ENCODE measurements around the gene ITGAD. TPM values are rescaled to one million over a fixed set of nuclear protein-coding genes. Genes with fewer than 3 reads are reported as not detected.
"Not testable (repeated sequence)": the region's sequence is repeated elsewhere in the genome, so short reads cannot be mapped to it uniquely, and the experiment has no call there.

The ITGAD gene
- total RNA-seq, 2 experiments from 2014 or later, result 0.09 to 0.23 TPM

GRCh38 chr16:31414706-31415105 is 21.6 kb downstream of the ITGAD start:
- DNase-seq, result peak; percentile 90
- peaks cover 12% of the 10 kb centered on the region for H3K36me3 Mint-ChIP-seq
- peak overlapping the region; percentile 27 for H3K4me3 Mint-ChIP-seq
- peak overlapping the region; percentile 73 for H3K27ac Mint-ChIP-seq
- H3K9me3 Mint-ChIP-seq (ENCODE audit: low read depth), result peaks cover 5% of the 10 kb centered on the region
- CTCF ChIA-PET, result interaction anchor here (1.1 to 1.5 kb wide), 3 partner anchors 16 to 28 kb away, joined by 3 to 5 read pairs (median 4); partner anchors contain the start of gene ZNF843
- ATAC-seq, result peak; percentile 88
- peaks cover 8% of the 10 kb centered on the region for H3K27me3 Mint-ChIP-seq
- peaks cover 52% of the 10 kb centered on the region for H3K4me1 Mint-ChIP-seq

- ATAC-seq (no peak), DNase-seq (no peak)
- Mint-ChIP-seq H3K4me3 (no peak overlapping the region), H3K36me3 (peaks cover 16% of the 10 kb centered on the region), H3K9me3 (ENCODE audit: low read depth) (peaks cover 5% of the 10 kb centered on the region), H3K27me3 (peaks cover 8% of the 10 kb centered on the region), H3K4me1 (peaks cover 66% of the 10 kb centered on the region), H3K27ac (no peak overlapping the region)
- CTCF ChIA-PET, result interaction anchor here (0.8 to 1.5 kb wide), 3 partner anchors 26 to 83 kb away, joined by 3 to 5 read pairs (median 3); partner anchors contain the start of gene ZNF843
Measured at GRCh38 chr16:31416371-31416770, 23.2 kb downstream of the ITGAD start.

GRCh38 chr16:31417036-31417435 is 23.9 kb downstream of the ITGAD start:
- H3K9me3 Mint-ChIP-seq (ENCODE audit: low read depth); H3K27me3 Mint-ChIP-seq; H3K27ac Mint-ChIP-seq; H3K4me3 Mint-ChIP-seq; DNase-seq; ATAC-seq: not testable (repeated sequence)
- Mint-ChIP-seq H3K4me1 (peaks cover 73% of the 10 kb centered on the region), H3K36me3 (peaks cover 18% of the 10 kb centered on the region)
- CTCF ChIA-PET, result interaction anchor here (1.3 kb wide), 1 partner anchor 84 kb away, joined by 3 read pairs; no protein-coding TSS in a partner anchor

DNA sequence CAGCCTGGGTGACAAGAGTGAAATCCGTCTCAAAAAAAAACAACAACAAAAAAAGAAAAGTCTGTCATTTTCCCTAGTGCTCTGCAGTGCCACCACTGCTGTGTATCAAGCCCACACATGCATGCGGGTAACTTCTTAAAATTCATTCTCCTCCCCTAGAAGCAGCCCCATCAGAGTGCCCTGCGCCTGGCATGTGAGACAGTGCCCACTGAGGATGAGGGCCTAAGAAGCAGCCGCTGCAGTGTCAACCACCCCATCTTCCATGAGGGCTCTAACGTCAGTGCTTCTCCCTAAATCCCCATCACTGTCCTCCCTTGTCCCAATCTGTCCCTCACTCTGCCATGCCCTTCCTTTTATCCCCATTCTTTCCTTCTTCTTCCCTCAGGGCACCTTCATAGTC is 24.8 kb downstream of the ITGAD start:
- Mint-ChIP-seq H3K27me3 (peaks cover 3% of the 10 kb centered on the region), H3K27ac (no peak overlapping the region), H3K4me1 (peaks cover 82% of the 10 kb centered on the region), H3K9me3 (ENCODE audit: low read depth) (peaks cover 5% of the 10 kb centered on the region), H3K4me3 (no peak overlapping the region), H3K36me3 (peaks cover 18% of the 10 kb centered on the region)
- DNase-seq, result no peak
- ATAC-seq, result no peak
- CTCF ChIA-PET, result interaction anchor here (1.2 kb wide), 1 partner anchor 35 kb away, joined by 5 read pairs; no protein-coding TSS in a partner anchor

DNA sequence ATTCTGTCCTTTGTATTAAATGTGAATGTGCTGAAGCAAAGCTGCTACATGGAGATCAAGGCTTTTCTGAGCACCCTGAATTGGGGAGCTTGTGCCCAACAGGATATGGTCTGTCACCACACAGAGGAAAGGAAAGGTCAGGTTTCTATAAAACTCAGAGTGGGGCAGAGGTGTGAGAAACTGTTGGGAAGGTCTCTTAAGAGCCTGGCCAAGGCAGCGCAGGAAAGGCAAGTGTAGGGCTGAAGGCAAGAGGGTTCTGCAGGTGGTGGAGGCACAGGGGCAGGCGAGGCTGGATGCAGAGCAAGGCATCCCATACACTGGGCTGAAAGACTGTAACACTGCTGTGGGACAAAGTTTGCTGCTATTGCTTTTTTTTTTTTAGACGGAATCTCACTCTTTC is 26.9 kb downstream of the ITGAD start:
- ATAC-seq (peak; percentile 51), DNase-seq (peak; percentile 81)
- peak overlapping the region; percentile 19 for H3K4me3 Mint-ChIP-seq
- H3K36me3 Mint-ChIP-seq, result peaks cover 26% of the 10 kb centered on the region
- H3K27me3 Mint-ChIP-seq, result peaks cover 4% of the 10 kb centered on the region
- CTCF ChIA-PET, result interaction anchor here (0.7 to 4.1 kb wide), 7 partner anchors 12 to 70 kb away, joined by 3 to 31 read pairs (median 3); partner anchors contain the start of gene ZNF843
- H3K9me3 Mint-ChIP-seq (ENCODE audit: low read depth), result peaks cover 5% of the 10 kb centered on the region
- H3K27ac Mint-ChIP-seq, result peak overlapping the region; percentile 79
- H3K4me1 Mint-ChIP-seq, result peaks cover 86% of the 10 kb centered on the region

DNA sequence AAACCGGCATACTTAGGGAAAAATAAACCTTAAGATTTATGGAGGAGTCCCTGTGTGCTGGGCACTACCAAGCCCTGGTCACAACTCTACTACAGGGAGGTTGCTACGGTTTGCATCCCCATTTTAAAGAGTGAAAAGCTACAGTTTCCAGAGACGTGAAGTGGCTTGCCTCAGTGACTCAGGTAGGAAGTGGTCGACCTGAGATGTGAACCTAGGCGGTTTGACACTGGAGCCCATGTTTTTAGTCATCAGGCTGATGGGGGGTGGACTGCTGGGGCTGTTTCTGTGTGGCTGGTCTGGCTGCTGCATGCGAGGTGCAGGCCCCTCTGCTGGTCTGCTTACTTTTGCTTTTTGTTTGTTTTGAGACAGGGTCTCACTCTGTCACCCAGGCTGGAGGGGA is 28.5 kb downstream of the ITGAD start:
- H3K9me3 Mint-ChIP-seq (ENCODE audit: low read depth), result peaks cover 4% of the 10 kb centered on the region
- H3K36me3 Mint-ChIP-seq, result peaks cover 30% of the 10 kb centered on the region
- ATAC-seq, result peak; percentile 88
- H3K4me1 Mint-ChIP-seq, result peaks cover 73% of the 10 kb centered on the region
- CTCF ChIA-PET, result interaction anchor here (0.6 to 4.1 kb wide), 9 partner anchors 11 to 447 kb away, joined by 3 to 31 read pairs (median 4); partner anchors contain the start of gene ZNF843
- DNase-seq, result peak; percentile 95
- H3K27ac Mint-ChIP-seq, result peak overlapping the region; percentile 94
- H3K4me3 Mint-ChIP-seq, result peak overlapping the region; percentile 18
- H3K27me3 Mint-ChIP-seq, result peaks cover 10% of the 10 kb centered on the region

DNA sequence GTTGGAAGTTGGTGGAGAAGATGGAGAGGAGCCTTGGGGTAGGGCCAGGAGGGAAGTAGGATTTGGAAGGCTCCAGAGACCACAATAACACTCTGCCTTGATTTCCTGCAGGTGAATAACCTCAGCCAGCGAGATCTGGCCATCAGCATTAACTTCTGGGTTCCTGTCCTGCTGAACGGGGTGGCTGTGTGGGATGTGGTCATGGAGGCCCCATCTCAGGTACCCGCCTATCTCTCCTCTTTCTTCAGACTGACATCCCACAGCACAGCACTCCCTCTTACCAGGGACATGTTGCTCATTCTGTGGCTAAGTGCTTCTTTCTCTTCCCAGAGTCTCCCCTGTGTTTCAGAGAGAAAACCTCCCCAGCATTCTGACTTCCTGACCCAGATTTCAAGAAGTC is 30.1 kb downstream of the ITGAD start:
- Mint-ChIP-seq H3K4me3 (peak overlapping the region; percentile 17), H3K36me3 (peaks cover 22% of the 10 kb centered on the region), H3K27me3 (peaks cover 10% of the 10 kb centered on the region), H3K4me1 (peaks cover 67% of the 10 kb centered on the region), H3K9me3 (ENCODE audit: low read depth) (no peaks in the 10 kb centered on the region), H3K27ac (peak overlapping the region; percentile 56)
- DNase-seq (peak; percentile 68), ATAC-seq (no peak)
- CTCF ChIA-PET, result interaction anchor here (3.9 kb wide), 1 partner anchor 39 kb away, joined by 31 read pairs; no protein-coding TSS in a partner anchor

DNA sequence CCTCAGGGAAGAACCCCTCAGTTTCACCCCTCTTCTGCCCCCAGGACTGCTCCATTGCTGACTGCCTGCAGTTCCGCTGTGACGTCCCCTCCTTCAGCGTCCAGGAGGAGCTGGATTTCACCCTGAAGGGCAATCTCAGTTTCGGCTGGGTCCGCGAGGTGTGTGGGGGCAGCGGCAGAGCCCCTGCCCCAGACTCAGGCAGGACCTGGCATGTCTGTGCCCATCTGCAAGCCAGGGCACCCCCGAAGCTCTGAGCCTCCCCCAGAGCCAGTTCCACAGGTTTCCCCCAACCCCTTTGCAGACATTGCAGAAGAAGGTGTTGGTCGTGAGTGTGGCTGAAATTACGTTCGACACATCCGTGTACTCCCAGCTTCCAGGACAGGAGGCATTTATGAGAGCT is 30.7 kb downstream of the ITGAD start:
- CTCF ChIA-PET, result no interaction called here
- Mint-ChIP-seq H3K27ac (peak overlapping the region; percentile 56), H3K4me1 (peaks cover 66% of the 10 kb centered on the region), H3K36me3 (peaks cover 19% of the 10 kb centered on the region), H3K4me3 (no peak overlapping the region), H3K9me3 (ENCODE audit: low read depth) (no peaks in the 10 kb centered on the region), H3K27me3 (peaks cover 13% of the 10 kb centered on the region)
- ATAC-seq (no peak), DNase-seq (no peak)

DNA sequence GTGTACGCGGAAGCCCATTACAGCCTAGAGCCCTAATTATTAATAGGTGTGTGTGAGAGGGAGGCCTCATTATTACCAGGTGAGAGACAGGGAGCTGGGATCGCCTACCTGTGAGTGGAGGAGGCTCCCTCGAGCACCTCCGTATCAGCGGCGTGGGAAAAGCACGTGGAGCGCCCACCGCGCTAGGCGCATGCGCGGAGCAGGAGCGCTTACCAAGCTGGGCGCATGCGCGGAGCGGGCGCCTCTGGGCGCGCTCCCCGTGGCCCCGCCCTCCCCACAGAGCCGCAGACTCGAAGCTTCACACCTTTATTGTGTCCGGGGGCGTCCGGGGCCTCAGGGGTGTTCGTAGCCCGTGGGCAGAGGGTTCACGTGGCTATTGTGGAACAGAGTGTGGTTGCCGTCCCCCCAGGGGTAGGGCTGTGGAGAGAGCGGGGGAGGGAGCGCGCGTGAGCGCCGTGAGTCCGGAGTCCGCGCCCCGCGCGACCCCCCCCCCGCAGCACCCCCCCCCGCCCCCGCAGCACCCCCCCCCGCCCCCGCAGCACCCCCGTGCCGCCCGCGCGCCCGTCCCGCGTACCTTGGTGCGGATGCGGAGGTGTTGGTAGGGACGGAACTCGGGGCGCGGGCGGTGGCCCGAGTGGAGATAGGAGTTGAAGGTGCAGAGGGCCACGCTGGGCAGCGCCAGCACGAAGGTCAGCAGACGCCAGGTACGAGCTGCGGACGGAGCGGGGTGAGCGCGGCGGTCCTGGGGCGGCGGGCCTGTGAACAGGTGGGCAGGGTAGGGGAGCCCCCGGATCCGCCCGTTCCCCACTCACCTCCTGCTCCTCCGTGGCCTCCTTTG is 34.5 kb downstream of the ITGAD start:
- Mint-ChIP-seq H3K27me3 (peaks cover 13% of the 10 kb centered on the region), H3K4me1 (peaks cover 57% of the 10 kb centered on the region), H3K9me3 (ENCODE audit: low read depth) (no peaks in the 10 kb centered on the region), H3K4me3 (no peak overlapping the region), H3K36me3 (peaks cover 13% of the 10 kb centered on the region), H3K27ac (no peak overlapping the region)
- ATAC-seq (peak; percentile 51), DNase-seq (peak; percentile 66)
- CTCF ChIA-PET, result interaction anchor here (1.5 to 1.9 kb wide), 2 partner anchors 12 to 225 kb away, joined by 4 read pairs; partner anchors contain the start of gene PYCARD

DNA sequence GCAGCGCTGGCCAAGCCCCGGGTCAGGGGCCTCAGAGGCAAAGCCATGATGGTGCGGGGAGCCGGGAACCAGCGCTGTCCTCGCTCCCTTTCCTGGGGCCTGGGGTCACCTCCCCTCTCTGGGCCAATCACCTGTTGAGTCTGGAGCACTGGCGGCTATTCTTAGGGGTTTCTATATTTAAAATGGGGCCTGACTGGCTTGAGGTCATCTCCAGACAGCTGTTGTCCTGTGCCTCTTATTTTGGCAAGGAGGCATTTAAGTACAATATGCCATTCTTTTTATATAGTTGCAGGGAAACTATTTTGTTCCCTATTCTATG is 35.1 kb downstream of the ITGAD start, which contains the start of gene COX6A2:
COX6A2 (minus strand) TSS at position 82 of the 319 bp plus-strand sequence; CDS start at position 47, 35 bp downstream.
- ATAC-seq (no peak), DNase-seq (no peak)
- no peak within 1 kb of the TSS for H3K4me3 Mint-ChIP-seq

DNA sequence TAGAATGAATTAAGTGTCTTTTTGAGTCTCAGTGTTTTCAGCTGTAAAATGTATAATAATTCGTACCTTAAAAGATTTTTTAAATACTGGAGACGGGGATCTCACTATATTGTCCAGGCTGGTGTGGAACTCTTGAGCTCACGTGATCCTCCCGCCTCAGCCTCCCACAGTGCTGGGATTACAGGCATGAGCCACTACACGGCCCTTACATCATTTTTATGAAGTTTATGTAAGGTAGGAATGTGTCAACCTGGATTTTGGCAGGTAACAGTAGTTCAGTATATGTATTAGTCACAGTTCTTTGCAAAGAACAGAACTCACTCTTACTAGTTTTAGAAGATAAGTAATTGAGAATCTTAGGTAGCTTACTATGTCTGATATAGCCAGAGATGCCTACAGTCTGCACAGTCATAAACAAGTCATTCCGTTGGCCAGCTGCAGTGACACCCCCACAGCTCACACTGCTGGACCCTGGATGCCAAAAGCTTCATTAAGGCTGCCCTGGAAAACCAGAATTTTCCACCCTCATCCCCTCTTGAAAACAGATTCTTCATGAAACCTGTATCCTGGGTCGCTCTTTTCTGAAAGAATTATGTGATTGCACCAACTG is 35.6 kb downstream of the ITGAD start:
- Mint-ChIP-seq H3K36me3 (peaks cover 11% of the 10 kb centered on the region), H3K4me1 (peaks cover 46% of the 10 kb centered on the region)

More for the DNA sequence above, 35.1 kb downstream of the ITGAD start, which contains the start of gene COX6A2:
- Mint-ChIP-seq H3K27ac (no peak within 1 kb of the TSS), H3K36me3 (peaks cover 13% of the 10 kb centered on the region), H3K27me3 (peaks cover 13% of the 10 kb centered on the region), H3K9me3 (ENCODE audit: low read depth) (no peaks in the 10 kb centered on the region), H3K4me1 (peaks cover 51% of the 10 kb centered on the region)
- CTCF ChIA-PET, result interaction anchor here (1.9 to 2.7 kb wide), 2 partner anchors 12 to 15 kb away, joined by 4 to 13 read pairs; partner anchors contain the start of gene ZNF843

GRCh38 chr16:31429314-31429713 is 36.2 kb downstream of the ITGAD start:
- Mint-ChIP-seq H3K4me3 (no peak overlapping the region), H3K4me1 (peaks cover 40% of the 10 kb centered on the region)

More for the DNA sequence above, 35.6 kb downstream of the ITGAD start:
- ATAC-seq, result no peak
- CTCF ChIA-PET, result interaction anchor here (1.8 to 2.7 kb wide), 4 partner anchors 11 to 46 kb away, joined by 4 to 13 read pairs (median 8); partner anchors contain the start of genes ARMC5 and ZNF843
- no peak overlapping the region for H3K4me3 Mint-ChIP-seq
- H3K27ac Mint-ChIP-seq, result no peak overlapping the region
- H3K9me3 Mint-ChIP-seq (ENCODE audit: low read depth), result no peaks in the 10 kb centered on the region
- no peak for DNase-seq
- H3K27me3 Mint-ChIP-seq, result peaks cover 13% of the 10 kb centered on the region

DNA sequence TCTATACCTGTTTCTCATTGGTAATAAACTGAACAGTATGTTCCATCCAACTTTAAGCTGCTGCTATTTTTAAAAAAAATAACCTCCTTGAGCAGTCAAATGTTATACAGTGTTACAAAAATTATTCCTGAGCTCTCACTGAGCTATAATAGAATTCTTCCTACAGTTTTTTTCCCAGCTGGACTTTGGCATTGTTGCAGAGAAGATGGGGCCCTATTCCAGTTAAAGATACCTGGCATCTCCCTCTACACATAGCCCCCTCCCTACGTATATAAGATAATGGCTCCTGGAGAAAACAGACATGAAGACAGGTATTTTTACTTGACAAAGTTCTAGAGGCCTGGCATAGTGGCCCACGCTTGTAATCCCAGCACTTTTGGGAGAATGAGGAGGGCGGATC is 36.7 kb downstream of the ITGAD start:
- Mint-ChIP-seq H3K9me3 (ENCODE audit: low read depth) (no peaks in the 10 kb centered on the region), H3K27ac (no peak overlapping the region), H3K36me3 (peaks cover 7% of the 10 kb centered on the region), H3K4me1 (peaks cover 37% of the 10 kb centered on the region), H3K4me3 (no peak overlapping the region), H3K27me3 (peaks cover 9% of the 10 kb centered on the region)
- no peak for DNase-seq
- CTCF ChIA-PET, result interaction anchor here (1.2 to 2.7 kb wide), 6 partner anchors 9 to 84 kb away, joined by 3 to 13 read pairs (median 5); partner anchors contain the start of genes ARMC5 and ZNF843
- ATAC-seq, result no peak

More at GRCh38 chr16:31429314-31429713, 36.2 kb downstream of the ITGAD start:
- Mint-ChIP-seq H3K27me3 (peaks cover 10% of the 10 kb centered on the region), H3K9me3 (ENCODE audit: low read depth) (no peaks in the 10 kb centered on the region), H3K27ac (no peak overlapping the region), H3K36me3 (peaks cover 9% of the 10 kb centered on the region)
- DNase-seq (no peak), ATAC-seq (no peak)
- CTCF ChIA-PET, result interaction anchor here (1.3 to 2.7 kb wide), 4 partner anchors 14 to 83 kb away, joined by 3 to 13 read pairs (median 8); partner anchors contain the start of genes ARMC5 and ZNF843
